OCI-LY1 (cell line): ENCODE results near the gene SUN1.

Source experiments
- CTCF ChIP-seq: fragments of 200-600 bp; sonication (generic), shearing (Covaris generic); IDR thresholded peaks from 2 replicates; pipeline ENCODE4 v1.5.1; 2017; ENCODE audit warnings: mild to moderate bottlenecking, antibody characterized with exemption, low read length, moderate library complexity, mixed read lengths
- EZH2 ChIP-seq: fragments of 200-600 bp; sonication (generic), shearing (Covaris generic); IDR thresholded peaks from 2 replicates; pipeline ENCODE4 v1.8.0; 2017; ENCODE audit warnings: borderline replicate concordance, mixed run types, mild to moderate bottlenecking, antibody characterized with exemption, low read length, moderate library complexity, mixed read lengths

- TF ChIP-seq CTCF (no peak), EZH2 (no peak)
Observed at GRCh38 chr7:910441-910861, 78.2 kb downstream of the SUN1 start.
